Muscle layer of duodenum (tissue), 2 donors: ENCODE measurements around the gene TBC1D9.

Source experiments
- H3K27ac ChIP-seq: one replicate; pipeline ENCODE4 v1.7.0; 2013; ENCODE audit warnings: mild to moderate bottlenecking, low read length
- H3K27me3 ChIP-seq: one replicate; pipeline ENCODE4 v1.7.0; 2013; ENCODE audit warnings: low read depth, mild to moderate bottlenecking, control low read depth, low read length
- H3K36me3 ChIP-seq, 2 donors: one replicate each; pipeline ENCODE4 v1.7.0; 2013; ENCODE audit warnings: low read length in 2 of 2, control low read depth in 1 of 2, mild to moderate bottlenecking in 1 of 2; ENCODE audit not compliant: insufficient read depth in 2 of 2, control insufficient read depth in 1 of 2
- H3K4me1 ChIP-seq, 2 donors: one replicate each; pipeline ENCODE4 v1.7.0; 2013; ENCODE audit warnings: low read length in 2 of 2, mild to moderate bottlenecking in 2 of 2, control low read depth in 1 of 2, moderate library complexity in 1 of 2; ENCODE audit not compliant: insufficient read depth in 2 of 2, control insufficient read depth in 1 of 2
- H3K4me3 ChIP-seq, 2 donors: one replicate each; pipeline ENCODE4 v1.7.0; 2013; ENCODE audit warnings: low read length in 2 of 2, low read depth in 1 of 2, mild to moderate bottlenecking in 1 of 2
- H3K9me3 ChIP-seq, 2 donors: one replicate each; pipeline ENCODE4 v1.7.0; 2013; ENCODE audit warnings: low read length in 2 of 2, control low read depth in 1 of 2, mild to moderate bottlenecking in 1 of 2; ENCODE audit not compliant: control insufficient read depth in 1 of 2
- donor health status: healthy.

TBC1D9 gene

GRCh38 chr4:140628016-140628415 lies 128.2 kb downstream of the TBC1D9 start:
- Histone ChIP-seq H3K4me1 (no peaks in the 10 kb centered on the region), H3K27me3 (no peaks in the 10 kb centered on the region), H3K27ac (no peak overlapping the region), H3K4me3 (no peak overlapping the region), H3K36me3 (peaks cover 18 to 30% of the 10 kb centered on the region in 2 donors), H3K9me3 (no peaks in the 10 kb centered on the region)

GRCh38 chr4:140626661-140627376 lies 129.4 kb downstream of the TBC1D9 start:
- Histone ChIP-seq H3K9me3 (no peaks in the 10 kb centered on the region), H3K36me3 (peaks cover 16 to 39% of the 10 kb centered on the region in 2 donors), H3K27me3 (no peaks in the 10 kb centered on the region), H3K4me1 (no peaks in the 10 kb centered on the region), H3K4me3 (no peak overlapping the region), H3K27ac (no peak overlapping the region)

- H3K36me3 ChIP-seq: peaks cover 16 to 33% of the 10 kb centered on the region in 2 donors
- H3K4me1 ChIP-seq: no peaks in the 10 kb centered on the region
- no peak overlapping the region for H3K4me3 ChIP-seq
- H3K9me3 ChIP-seq: no peaks in the 10 kb centered on the region
- no peak overlapping the region for H3K27ac ChIP-seq
- H3K27me3 ChIP-seq: no peaks in the 10 kb centered on the region
Observed at GRCh38 chr4:140622333-140622958, 133.7 kb downstream of the TBC1D9 start.

- no peak overlapping the region for H3K27ac ChIP-seq
- H3K4me1 ChIP-seq: no peaks in the 10 kb centered on the region
- no peaks in the 10 kb centered on the region for H3K9me3 ChIP-seq
- H3K36me3 ChIP-seq: peaks cover 10 to 29% of the 10 kb centered on the region in 2 donors
- no peak overlapping the region for H3K4me3 ChIP-seq
- no peaks in the 10 kb centered on the region for H3K27me3 ChIP-seq
Observed at GRCh38 chr4:140621161-140621560, 135.0 kb downstream of the TBC1D9 start.

GRCh38 chr4:140617499-140618248 lies 138.5 kb downstream of the TBC1D9 start:
- H3K4me3 ChIP-seq: no peak overlapping the region
- no peaks in the 10 kb centered on the region for H3K4me1 ChIP-seq
- H3K9me3 ChIP-seq: no peaks in the 10 kb centered on the region
- H3K36me3 ChIP-seq: peaks cover 0 to 7% of the 10 kb centered on the region in 2 donors
- no peak overlapping the region for H3K27ac ChIP-seq
- no peaks in the 10 kb centered on the region for H3K27me3 ChIP-seq

GRCh38 chr4:140615451-140615850 lies 140.7 kb downstream of the TBC1D9 start:
- H3K9me3 ChIP-seq: no peaks in the 10 kb centered on the region
- no peaks in the 10 kb centered on the region for H3K27me3 ChIP-seq
- no peak overlapping the region for H3K27ac ChIP-seq
- H3K36me3 ChIP-seq: no peaks in the 10 kb centered on the region
- H3K4me3 ChIP-seq: no peak overlapping the region
- no peaks in the 10 kb centered on the region for H3K4me1 ChIP-seq

- Histone ChIP-seq H3K9me3 (no peaks in the 10 kb centered on the region), H3K27me3 (no peaks in the 10 kb centered on the region), H3K4me1 (peaks cover 0 to 4% of the 10 kb centered on the region in 2 donors), H3K4me3 (no peak overlapping the region), H3K27ac (no peak overlapping the region), H3K36me3 (no peaks in the 10 kb centered on the region)
Observed at GRCh38 chr4:140612357-140612756, 143.8 kb downstream of the TBC1D9 start.

GRCh38 chr4:140611854-140612253 lies 144.3 kb downstream of the TBC1D9 start:
- H3K36me3 ChIP-seq: no peaks in the 10 kb centered on the region

GRCh38 chr4:140609548-140610425 lies 146.4 kb downstream of the TBC1D9 start:
- no peaks in the 10 kb centered on the region for H3K9me3 ChIP-seq
- H3K4me1 ChIP-seq: peaks cover 0 to 4% of the 10 kb centered on the region in 2 donors
- H3K27ac ChIP-seq: no peak overlapping the region
- H3K27me3 ChIP-seq: no peaks in the 10 kb centered on the region
- no peak overlapping the region for H3K4me3 ChIP-seq
- no peaks in the 10 kb centered on the region for H3K36me3 ChIP-seq

More at GRCh38 chr4:140611854-140612253, 144.3 kb downstream of the TBC1D9 start:
- H3K27ac ChIP-seq: no peak overlapping the region
- H3K4me3 ChIP-seq: no peak overlapping the region
- H3K4me1 ChIP-seq: peaks cover 0 to 4% of the 10 kb centered on the region in 2 donors
- no peaks in the 10 kb centered on the region for H3K27me3 ChIP-seq
- H3K9me3 ChIP-seq: no peaks in the 10 kb centered on the region

- Histone ChIP-seq H3K4me3 (no peak overlapping the region), H3K9me3 (no peaks in the 10 kb centered on the region), H3K27ac (no peak overlapping the region), H3K36me3 (no peaks in the 10 kb centered on the region), H3K4me1 (peaks cover 0 to 4% of the 10 kb centered on the region in 2 donors), H3K27me3 (no peaks in the 10 kb centered on the region)
Observed at GRCh38 chr4:140607852-140608251, 148.3 kb downstream of the TBC1D9 start.
